T-helper 9 cell (primary cell): ENCODE results near the gene TENM4.

ENCODE experiments used
- DNase-seq: peaks from one replicate; pipeline ENCODE4 v3.0.0-alpha.2; 2020

TENM4 gene

GRCh38 chr11:78825591-78826020 lies 615.2 kb downstream of the TENM4 start:
- DNase-seq: no peak

DNA sequence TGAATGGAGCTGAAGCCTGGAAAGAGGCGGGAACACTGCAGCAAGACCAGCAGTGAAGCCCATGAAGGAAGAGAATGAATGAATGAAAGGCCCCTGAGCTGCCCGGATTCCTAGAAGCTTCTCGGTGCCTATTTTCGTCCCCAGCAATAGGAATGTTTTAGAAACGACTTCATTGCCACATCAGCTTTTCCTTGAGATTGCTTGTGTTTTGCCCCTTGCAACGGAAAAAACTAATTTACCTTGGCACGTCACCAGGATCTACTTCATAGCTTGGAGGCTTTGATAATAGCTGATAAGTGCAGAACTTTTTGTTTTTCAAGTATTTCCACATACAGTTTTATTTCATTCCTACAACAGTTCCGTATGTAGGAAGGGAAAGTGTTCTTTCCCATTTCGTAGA lies 617.2 kb downstream of the TENM4 start:
- no peak for DNase-seq

DNA sequence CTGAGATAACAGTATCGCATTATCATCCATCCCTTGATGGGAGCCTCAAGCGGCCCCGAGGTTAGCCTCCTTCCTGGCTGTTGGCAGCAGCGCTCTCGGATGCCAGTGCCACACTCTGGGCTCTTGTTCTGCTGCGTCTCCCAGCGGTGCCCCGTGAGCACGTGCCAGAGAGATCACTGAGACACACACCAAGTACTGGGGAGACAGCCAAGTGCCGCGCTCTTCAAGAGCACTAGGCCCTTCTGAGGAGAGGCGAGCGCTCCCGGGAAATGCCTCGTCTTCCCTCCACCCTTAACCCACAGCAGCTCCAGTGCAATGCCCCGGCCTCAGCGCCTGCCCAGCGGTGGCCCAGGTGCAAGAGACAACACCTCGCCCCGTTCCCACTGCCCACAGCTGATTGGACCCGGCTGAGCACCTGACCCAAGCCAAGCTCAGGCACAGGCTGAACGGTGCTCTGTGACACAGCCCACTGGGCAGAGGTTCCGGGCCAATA lies 617.9 kb downstream of the TENM4 start:
- DNase-seq: no peak

DNA sequence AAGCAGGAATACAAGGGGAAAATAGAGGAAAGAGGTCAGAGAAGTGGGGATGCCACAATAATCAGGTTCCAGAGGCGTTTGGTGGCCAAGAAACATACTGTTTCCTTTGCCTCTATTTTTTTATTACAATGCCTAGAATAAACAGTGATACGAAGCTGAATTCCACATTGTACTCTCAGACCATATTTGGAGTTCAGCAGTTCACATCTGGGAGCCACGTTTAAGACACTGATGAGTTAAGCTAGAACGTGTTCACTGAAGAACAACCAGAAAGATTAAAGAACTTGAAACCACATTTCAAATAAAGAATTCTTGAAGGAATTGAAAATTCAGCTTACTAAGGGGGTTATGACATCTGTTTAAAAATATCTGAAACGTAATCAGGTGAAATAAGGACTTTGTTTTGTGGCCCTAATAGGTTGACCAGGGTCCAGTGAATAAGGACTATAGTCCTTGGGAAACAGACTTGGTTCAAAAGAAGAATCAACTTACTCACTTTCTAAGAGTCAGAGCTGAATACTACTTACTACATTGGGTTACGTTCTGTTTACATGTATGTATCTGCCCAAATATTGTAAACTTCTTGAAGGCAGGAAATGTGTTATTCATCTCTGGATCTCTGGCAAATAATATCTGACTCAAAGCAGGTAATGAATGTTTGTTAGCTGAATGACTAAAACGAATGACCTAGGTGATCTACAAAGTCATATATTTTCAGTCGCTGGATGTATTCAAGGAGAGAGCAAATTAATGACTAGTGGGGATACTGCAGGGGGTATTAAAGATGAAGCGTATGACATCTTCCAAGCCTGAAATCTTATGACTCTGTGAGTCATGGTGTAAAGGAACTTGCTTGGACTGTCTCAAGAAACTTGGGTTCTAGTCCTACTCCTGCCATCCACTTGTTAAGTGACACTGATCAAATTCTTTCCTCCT lies 619.2 kb downstream of the TENM4 start:
- no peak for DNase-seq

GRCh38 chr11:78820741-78821140 lies 620.1 kb downstream of the TENM4 start:
- DNase-seq: no peak

DNA sequence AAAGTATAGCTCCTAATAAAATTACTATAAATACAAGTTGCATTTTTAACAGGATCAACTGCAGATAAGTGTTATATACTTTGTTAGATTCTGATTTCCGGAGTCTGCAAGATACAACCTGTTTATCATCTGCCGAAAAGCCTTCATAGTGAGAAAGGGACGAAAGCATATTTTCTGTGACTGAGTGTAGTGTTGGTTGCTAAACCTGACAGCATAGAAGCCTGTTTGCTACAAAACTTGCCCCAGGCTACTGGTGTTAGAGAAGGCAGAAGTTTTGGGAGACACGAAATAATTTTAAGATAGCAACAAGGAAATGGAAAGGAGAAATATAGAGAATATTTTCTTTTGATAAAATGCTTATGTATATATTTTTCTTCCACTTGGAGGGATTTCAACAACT lies 622.6 kb downstream of the TENM4 start:
- no peak for DNase-seq

DNA sequence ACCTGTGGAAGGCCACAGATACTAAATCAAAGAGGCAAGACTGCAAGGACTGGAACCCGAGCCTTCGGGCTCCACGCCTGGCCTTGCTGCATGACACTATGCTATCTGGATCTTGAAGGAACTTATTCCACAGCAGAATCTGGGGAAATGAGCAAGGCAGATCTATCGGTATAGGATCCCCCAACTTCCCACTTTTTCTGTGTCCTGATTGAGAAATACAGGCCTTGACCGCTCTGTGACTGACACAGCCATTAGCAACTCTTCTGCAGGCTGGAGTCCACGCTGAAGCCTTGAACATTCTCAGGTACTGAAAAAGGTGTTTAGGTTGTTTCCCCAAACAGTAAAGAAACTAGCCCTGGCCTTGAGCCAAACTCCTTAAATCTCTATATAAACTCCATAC lies 625.0 kb downstream of the TENM4 start:
- no peak for DNase-seq

- DNase-seq: no peak
Observed at GRCh38 chr11:78812513-78813293, 628.1 kb downstream of the TENM4 start.

DNA sequence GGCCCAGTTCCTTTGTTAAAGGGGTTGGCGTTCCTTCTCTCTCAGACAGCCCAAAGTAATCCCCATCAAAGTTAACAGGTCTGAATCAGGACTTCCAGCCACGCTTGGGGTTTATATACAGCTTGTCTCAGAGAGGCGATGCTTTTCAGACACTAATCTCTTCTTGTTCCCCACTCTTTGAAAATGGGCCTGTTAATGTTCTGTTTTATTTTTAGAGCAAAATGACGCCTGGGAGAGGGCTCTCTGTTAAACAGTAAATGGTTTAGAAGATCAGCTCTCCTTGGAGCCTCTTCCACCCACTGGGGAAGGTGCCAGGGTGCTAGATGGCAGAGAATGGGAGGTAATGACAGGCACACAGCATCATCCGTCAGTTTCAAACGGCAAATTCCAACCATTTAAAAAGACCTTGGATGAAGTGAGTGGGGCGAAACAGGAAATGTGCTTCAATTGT lies 630.2 kb downstream of the TENM4 start:
- no peak for DNase-seq

DNA sequence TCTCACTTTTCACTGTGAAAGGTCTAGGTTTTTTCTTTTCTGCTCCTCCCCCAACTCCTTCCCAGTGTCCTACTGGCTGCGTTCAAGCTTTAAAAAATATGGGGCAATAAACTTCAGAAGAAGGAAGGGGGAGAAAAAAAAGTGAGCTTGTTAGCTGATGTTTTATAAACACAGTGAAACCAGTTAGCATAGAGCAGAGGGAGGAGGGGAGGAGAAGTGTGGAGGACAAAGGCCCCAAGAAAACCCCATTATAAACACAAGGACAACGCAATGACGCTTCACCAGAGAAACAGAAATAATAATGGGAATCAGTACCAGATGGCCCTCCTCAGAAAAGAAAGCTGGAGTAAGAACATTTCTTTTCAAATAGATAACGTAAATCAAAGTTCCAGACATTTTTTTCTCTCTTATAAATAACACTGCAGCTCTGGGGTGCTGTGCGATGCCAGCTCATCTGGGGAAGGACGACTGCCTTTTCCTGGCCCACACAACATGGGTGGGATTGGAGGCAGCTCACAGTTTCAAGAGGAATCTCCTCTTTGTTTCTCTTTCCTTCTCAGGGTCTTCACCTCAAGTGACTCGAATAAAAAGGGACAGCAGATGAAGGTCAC lies 630.8 kb downstream of the TENM4 start:
- DNase-seq: no peak

GRCh38 chr11:78808923-78809322 lies 631.9 kb downstream of the TENM4 start:
- no peak for DNase-seq

- no peak for DNase-seq
Observed at GRCh38 chr11:78807351-78807750, 633.5 kb downstream of the TENM4 start.

GRCh38 chr11:78806214-78807004 lies 634.4 kb downstream of the TENM4 start:
- DNase-seq: no peak

GRCh38 chr11:78804991-78805390 lies 635.8 kb downstream of the TENM4 start:
- DNase-seq: no peak

- DNase-seq: no peak
Observed at GRCh38 chr11:78803995-78804394, 636.8 kb downstream of the TENM4 start.

DNA sequence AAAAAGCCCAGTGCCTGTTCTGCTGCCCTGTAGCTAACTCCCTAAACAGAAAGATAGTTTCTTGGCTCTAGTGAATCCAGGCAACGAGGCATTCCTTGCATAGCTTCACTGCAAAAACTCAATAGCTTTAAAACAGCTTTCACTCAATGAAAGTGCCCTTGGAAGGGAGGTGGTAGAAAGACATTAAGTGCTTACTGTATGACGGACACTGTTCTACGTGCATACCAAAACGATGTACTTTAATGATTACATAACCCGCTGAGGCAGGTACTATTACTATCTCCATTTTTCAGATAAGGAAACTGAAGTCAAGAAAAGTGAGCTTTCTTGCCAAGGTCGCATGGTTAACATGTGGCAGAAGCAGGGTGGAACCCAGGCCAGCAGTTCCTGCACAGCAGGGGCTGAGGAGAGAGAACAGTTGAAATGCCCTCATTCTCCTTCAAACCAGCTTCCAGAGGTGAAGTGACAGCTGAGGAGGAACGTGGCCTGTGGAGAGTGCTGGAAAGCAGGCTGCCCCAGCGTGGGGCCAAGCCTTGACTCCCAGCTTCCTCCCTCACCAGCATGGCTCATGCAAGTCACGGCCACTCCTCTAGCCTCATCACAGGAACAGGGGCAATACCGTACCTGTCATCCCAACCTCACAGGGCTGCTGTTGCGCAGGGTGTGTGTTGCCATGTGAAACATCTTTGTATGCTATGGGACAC lies 638.6 kb downstream of the TENM4 start:
- DNase-seq: no peak

DNA sequence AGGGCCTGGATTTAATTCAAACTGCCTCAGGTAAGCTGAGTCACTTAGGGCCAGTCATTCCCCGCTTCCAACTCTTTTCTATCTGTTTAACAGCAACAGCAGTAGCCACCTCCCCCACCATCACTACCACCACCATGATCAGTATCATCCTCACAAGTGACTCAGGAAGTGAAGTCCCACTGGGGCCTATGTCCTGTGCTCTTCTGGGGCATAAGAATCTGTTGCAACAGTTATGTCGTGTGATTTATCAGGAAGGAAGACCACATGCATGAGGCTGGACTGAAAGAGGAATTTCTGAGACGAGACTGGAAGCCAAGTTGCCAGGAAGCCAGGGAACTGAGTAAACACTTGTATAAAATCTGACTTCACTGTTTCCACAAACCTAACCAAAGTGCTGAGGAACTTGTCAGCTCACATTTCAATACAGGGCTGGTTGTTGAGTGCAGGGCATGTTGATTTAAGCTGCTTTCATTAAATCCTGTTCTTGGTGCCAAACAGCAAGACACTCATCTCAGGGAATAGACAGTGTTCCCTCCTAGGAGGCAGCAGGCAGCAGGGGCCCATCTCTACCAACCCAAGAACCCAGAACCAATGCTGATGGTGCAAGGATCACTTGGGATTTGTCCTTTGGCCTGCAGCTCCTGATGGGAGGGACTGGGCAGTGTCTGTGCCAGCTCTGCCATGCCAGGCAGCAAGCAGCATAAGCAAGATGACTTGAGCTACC lies 639.5 kb downstream of the TENM4 start:
- DNase-seq: no peak

GRCh38 chr11:78800756-78801155 lies 640.1 kb downstream of the TENM4 start:
- no peak for DNase-seq

- DNase-seq: no peak
Observed at GRCh38 chr11:78800096-78800690, 640.6 kb downstream of the TENM4 start.

DNA sequence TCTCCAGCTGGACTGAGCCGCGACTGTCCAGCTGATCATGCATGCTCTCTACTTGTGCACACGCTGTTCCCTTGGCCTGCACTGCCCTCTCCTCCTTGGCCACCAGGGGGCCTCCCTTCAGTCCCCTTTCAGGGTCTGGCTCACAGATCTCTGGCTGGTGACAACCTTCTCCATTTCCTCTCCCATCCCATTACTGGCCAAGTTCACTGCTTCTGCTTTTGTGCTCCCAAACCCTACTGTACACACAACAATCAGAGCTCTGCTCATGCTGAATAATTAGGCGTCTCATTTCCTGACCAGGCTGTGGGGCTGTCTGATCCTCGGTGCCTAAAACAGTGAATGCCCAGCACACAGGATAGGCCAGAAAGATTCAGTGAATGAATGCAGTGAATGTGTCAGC lies 642.2 kb downstream of the TENM4 start:
- no peak for DNase-seq

DNA sequence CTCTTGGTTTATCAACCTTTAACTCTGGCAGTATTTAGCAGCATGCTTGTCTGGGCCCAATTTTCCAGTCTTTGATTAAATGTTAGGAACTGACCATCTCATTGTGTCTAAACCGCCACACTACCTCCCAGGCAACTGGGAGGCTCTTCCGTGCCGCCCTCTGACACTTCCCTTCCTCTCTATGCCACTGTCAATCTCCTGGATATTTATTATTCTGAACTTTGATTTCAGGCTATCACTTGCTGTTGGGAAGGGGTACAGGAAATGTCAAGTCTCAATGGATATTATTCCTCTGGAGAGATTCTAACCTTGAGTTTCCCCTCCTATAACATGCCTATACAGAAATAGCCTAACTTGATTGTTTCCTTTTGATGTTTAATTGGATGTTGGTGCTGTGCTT lies 643.3 kb downstream of the TENM4 start:
- no peak for DNase-seq
